ENCODE measurements around the gene LHFPL4.

- TF ChIP-seq EZH2 (IDR thresholded peaks at IDR 0.05; ENCODE audit: insufficient read depth, poor library complexity, severe bottlenecking), result no peak
- no peak for TF ChIP-seq EZH2phosphoT487 (IDR thresholded peaks at IDR 0.05; ENCODE audit: insufficient read depth, low read depth)
Measured at GRCh38 chr3:9582332-9582731, 28.7 kb upstream of the LHFPL4 start.
